Measurements from ENCODE around the gene C1QTNF6. TPM values are rescaled to one million over a fixed set of nuclear protein-coding genes. Genes with fewer than 3 reads are reported as not detected.

The C1QTNF6 gene
- total RNA-seq, 2 experiments from 2014 or later = 6.1 to 6.2 TPM

GRCh38 chr22:37186228-37186996 is 1.6 kb downstream of the C1QTNF6 start:
- ChIA-PET POLR2A (interaction anchor here (0.8 to 2.7 kb wide), 8 partner anchors 9 to 451 kb away, joined by 3 to 11 read pairs (median 3); no protein-coding TSS in a partner anchor), CTCF (interaction anchor here (1.1 to 17.4 kb wide), 5 partner anchors 12 to 107 kb away, joined by 3 to 280 read pairs (median 4); no protein-coding TSS in a partner anchor)
- H3K36me3 Mint-ChIP-seq (ENCODE audit: low read depth) = peaks cover 15% of the 10 kb centered on the region
- H3K4me1 Mint-ChIP-seq (ENCODE audit: low read depth) = peaks cover 80% of the 10 kb centered on the region
- peak; percentile 80 for DNase-seq
- no peaks in the 10 kb centered on the region for H3K9me3 Mint-ChIP-seq (ENCODE audit: insufficient read depth)
- no peaks in the 10 kb centered on the region for H3K27me3 Mint-ChIP-seq (ENCODE audit: low read depth)
- peak; percentile 84 for ATAC-seq
- H3K4me3 Mint-ChIP-seq = peak overlapping the region; percentile 39
- peak overlapping the region; percentile 86 for H3K27ac Mint-ChIP-seq

- CTCF ChIA-PET = interaction anchor here (1.1 to 17.4 kb wide), 3 partner anchors 13 to 106 kb away, joined by 3 to 280 read pairs (median 25); no protein-coding TSS in a partner anchor
- Mint-ChIP-seq H3K27ac (peak overlapping the region; percentile 86), H3K9me3 (ENCODE audit: insufficient read depth) (no peaks in the 10 kb centered on the region), H3K36me3 (ENCODE audit: low read depth) (peaks cover 12% of the 10 kb centered on the region), H3K4me3 (no peak overlapping the region), H3K4me1 (ENCODE audit: low read depth) (peaks cover 80% of the 10 kb centered on the region), H3K27me3 (ENCODE audit: low read depth) (no peaks in the 10 kb centered on the region)
- POLR2A ChIA-PET = interaction anchor here (0.8 to 1.1 kb wide), 2 partner anchors 57 to 59 kb away, joined by 3 read pairs; no protein-coding TSS in a partner anchor
- no peak for ATAC-seq
- DNase-seq = no peak
Measured at GRCh38 chr22:37185646-37186227, 2.3 kb downstream of the C1QTNF6 start.

- Mint-ChIP-seq H3K9me3 (ENCODE audit: insufficient read depth) (no peaks in the 10 kb centered on the region), H3K27me3 (ENCODE audit: low read depth) (no peaks in the 10 kb centered on the region), H3K27ac (peak overlapping the region; percentile 62), H3K4me3 (no peak overlapping the region), H3K36me3 (ENCODE audit: low read depth) (peaks cover 8% of the 10 kb centered on the region), H3K4me1 (ENCODE audit: low read depth) (peaks cover 80% of the 10 kb centered on the region)
- CTCF ChIA-PET = interaction anchor here (0.9 to 17.4 kb wide), 3 partner anchors 13 to 409 kb away, joined by 3 to 280 read pairs (median 25); partner anchors contain the start of gene IFT27
- POLR2A ChIA-PET = interaction anchor here (1.5 kb wide), 1 partner anchor 8 kb away, joined by 4 read pairs; no protein-coding TSS in a partner anchor
- ATAC-seq (no peak), DNase-seq (no peak)
Measured at GRCh38 chr22:37184816-37185541, 3.1 kb downstream of the C1QTNF6 start.

GRCh38 chr22:37184380-37184755 is 3.7 kb downstream of the C1QTNF6 start:
- DNase-seq (no peak), ATAC-seq (no peak)
- no peaks in the 10 kb centered on the region for H3K27me3 Mint-ChIP-seq (ENCODE audit: low read depth)
- H3K9me3 Mint-ChIP-seq (ENCODE audit: insufficient read depth) = no peaks in the 10 kb centered on the region
- peaks cover 76% of the 10 kb centered on the region for H3K4me1 Mint-ChIP-seq (ENCODE audit: low read depth)
- CTCF ChIA-PET = interaction anchor here (0.6 to 17.4 kb wide), 9 partner anchors 9 to 408 kb away, joined by 3 to 280 read pairs (median 8); partner anchors contain the start of genes IFT27 and IL2RB
- peaks cover 2% of the 10 kb centered on the region for H3K36me3 Mint-ChIP-seq (ENCODE audit: low read depth)
- no peak overlapping the region for H3K27ac Mint-ChIP-seq
- POLR2A ChIA-PET = interaction anchor here (0.8 to 1.7 kb wide), 5 partner anchors 8 to 108 kb away, joined by 3 to 6 read pairs (median 4); no protein-coding TSS in a partner anchor
- no peak overlapping the region for H3K4me3 Mint-ChIP-seq

GRCh38 chr22:37183432-37184379 is 4.3 kb downstream of the C1QTNF6 start:
- peaks cover 69% of the 10 kb centered on the region for H3K4me1 Mint-ChIP-seq (ENCODE audit: low read depth)
- peak overlapping the region; percentile 82 for H3K27ac Mint-ChIP-seq
- DNase-seq = peak; percentile 57
- no peaks in the 10 kb centered on the region for H3K36me3 Mint-ChIP-seq (ENCODE audit: low read depth)
- peak; percentile 12 for ATAC-seq
- ChIA-PET CTCF (interaction anchor here (0.6 to 1.6 kb wide), 8 partner anchors 10 to 408 kb away, joined by 3 to 10 read pairs (median 6); partner anchors contain the start of genes IFT27 and IL2RB), POLR2A (interaction anchor here (0.8 to 1.7 kb wide), 5 partner anchors 9 to 107 kb away, joined by 3 to 6 read pairs (median 4); no protein-coding TSS in a partner anchor)
- no peaks in the 10 kb centered on the region for H3K9me3 Mint-ChIP-seq (ENCODE audit: insufficient read depth)
- no peak overlapping the region for H3K4me3 Mint-ChIP-seq
- no peaks in the 10 kb centered on the region for H3K27me3 Mint-ChIP-seq (ENCODE audit: low read depth)

- DNase-seq (no peak), ATAC-seq (no peak)
- H3K27ac Mint-ChIP-seq = peak overlapping the region; percentile 82
- H3K36me3 Mint-ChIP-seq (ENCODE audit: low read depth) = no peaks in the 10 kb centered on the region
- POLR2A ChIA-PET = interaction anchor here (1.3 to 1.7 kb wide), 2 partner anchors 20 to 103 kb away, joined by 4 to 6 read pairs; no protein-coding TSS in a partner anchor
- no peak overlapping the region for H3K4me3 Mint-ChIP-seq
- CTCF ChIA-PET = interaction anchor here (1.2 to 1.6 kb wide), 5 partner anchors 10 to 103 kb away, joined by 4 to 10 read pairs (median 7); partner anchors contain the start of gene IL2RB
- peaks cover 61% of the 10 kb centered on the region for H3K4me1 Mint-ChIP-seq (ENCODE audit: low read depth)
- H3K27me3 Mint-ChIP-seq (ENCODE audit: low read depth) = no peaks in the 10 kb centered on the region
- H3K9me3 Mint-ChIP-seq (ENCODE audit: insufficient read depth) = no peaks in the 10 kb centered on the region
Measured at GRCh38 chr22:37182949-37183245, 5.2 kb downstream of the C1QTNF6 start.

GRCh38 chr22:37182101-37182948 is 5.7 kb downstream of the C1QTNF6 start:
- Mint-ChIP-seq H3K4me1 (ENCODE audit: low read depth) (peaks cover 59% of the 10 kb centered on the region), H3K27me3 (ENCODE audit: low read depth) (peaks cover 4% of the 10 kb centered on the region), H3K27ac (peak overlapping the region; percentile 50), H3K36me3 (ENCODE audit: low read depth) (no peaks in the 10 kb centered on the region), H3K9me3 (ENCODE audit: insufficient read depth) (no peaks in the 10 kb centered on the region), H3K4me3 (no peak overlapping the region)
- ChIA-PET CTCF (no interaction called here), POLR2A (no interaction called here)
- ATAC-seq (no peak), DNase-seq (no peak)

GRCh38 chr22:37181681-37182080 is 6.4 kb downstream of the C1QTNF6 start:
- POLR2A ChIA-PET = no interaction called here

GRCh38 chr22:37180531-37181231 is 7.4 kb downstream of the C1QTNF6 start:
- Mint-ChIP-seq H3K36me3 (ENCODE audit: low read depth) (no peaks in the 10 kb centered on the region), H3K27me3 (ENCODE audit: low read depth) (peaks cover 6% of the 10 kb centered on the region), H3K27ac (no peak overlapping the region), H3K9me3 (ENCODE audit: insufficient read depth) (no peaks in the 10 kb centered on the region), H3K4me3 (no peak overlapping the region), H3K4me1 (ENCODE audit: low read depth) (peaks cover 60% of the 10 kb centered on the region)
- ATAC-seq = no peak
- ChIA-PET POLR2A (interaction anchor here (1.2 kb wide), 1 partner anchor 12 kb away, joined by 3 read pairs; no protein-coding TSS in a partner anchor), CTCF (interaction anchor here (0.6 to 2.5 kb wide), 4 partner anchors 9 to 134 kb away, joined by 3 to 11 read pairs (median 4); no protein-coding TSS in a partner anchor)
- no peak for DNase-seq

More at GRCh38 chr22:37181681-37182080, 6.4 kb downstream of the C1QTNF6 start:
- peaks cover 4% of the 10 kb centered on the region for H3K27me3 Mint-ChIP-seq (ENCODE audit: low read depth)
- H3K4me3 Mint-ChIP-seq = no peak overlapping the region
- H3K27ac Mint-ChIP-seq = no peak overlapping the region
- H3K9me3 Mint-ChIP-seq (ENCODE audit: insufficient read depth) = no peaks in the 10 kb centered on the region
- DNase-seq (no peak), ATAC-seq (no peak)
- peaks cover 60% of the 10 kb centered on the region for H3K4me1 Mint-ChIP-seq (ENCODE audit: low read depth)
- CTCF ChIA-PET = no interaction called here
- H3K36me3 Mint-ChIP-seq (ENCODE audit: low read depth) = no peaks in the 10 kb centered on the region
